Fibroblast of mammary gland (primary cell): ENCODE data around the gene SFTPD.
"Not testable (repeated sequence)": the region's sequence is repeated elsewhere in the genome, so short reads cannot be mapped to it uniquely, and the experiment has no call there.

ENCODE experiments used
- DNase-seq: peaks from one replicate; pipeline ENCODE4 v3.0.0-alpha.2; 2010; ENCODE audit warnings: low read depth
- H3K4me3 ChIP-seq: 2 replicates; pipeline ENCODE4 v1.5.1; 2011; ENCODE audit warnings: low read depth, mild to moderate bottlenecking, low read length, moderate library complexity; ENCODE audit not compliant: control insufficient read depth
- CTCF ChIP-seq: conservative IDR thresholded peaks from 2 replicates; pipeline ENCODE4 v1.5.1; 2011; ENCODE audit warnings: low read depth, low read length, inconsistent platforms; ENCODE audit not compliant: control insufficient read depth, insufficient read depth

The SFTPD gene

GRCh38 chr10:79948976-79949722, at the start of gene SFTPD:
Gene SFTPD, minus strand, starts transcription at chr10:79949105. Its CDS starts 2,446 bp downstream, at chr10:79946659.
- DNase-seq, result no peak
- H3K4me3 ChIP-seq, result no peak within 1 kb of the TSS
- TF ChIP-seq CTCF, result no peak

GRCh38 chr10:79995979-79996634, 47.2 kb upstream of the SFTPD start:
- TF ChIP-seq CTCF, result no peak
- no peak overlapping the region for H3K4me3 ChIP-seq
- DNase-seq, result no peak

- no peak for TF ChIP-seq CTCF
- H3K4me3 ChIP-seq, result no peak overlapping the region
- no peak for DNase-seq
Observed at GRCh38 chr10:79994556-79994955, 45.7 kb upstream of the SFTPD start.

GRCh38 chr10:79988199-79988598, 39.3 kb upstream of the SFTPD start:
- DNase-seq, H3K4me3 ChIP-seq: not testable (repeated sequence)

- not testable (repeated sequence) for H3K4me3 ChIP-seq, DNase-seq
Observed at GRCh38 chr10:79986661-79987060, 37.8 kb upstream of the SFTPD start.

- no peak for TF ChIP-seq CTCF
- DNase-seq, result no peak
- H3K4me3 ChIP-seq, result no peak overlapping the region
Observed at GRCh38 chr10:79985481-79986072, 36.7 kb upstream of the SFTPD start.

GRCh38 chr10:79984851-79985250, 35.9 kb upstream of the SFTPD start:
- H3K4me3 ChIP-seq, result no peak overlapping the region
- no peak for TF ChIP-seq CTCF
- no peak for DNase-seq
